Mucosa of rectum (tissue), 2 donors: ENCODE data around the gene AMPD1.

Source experiments
- H3K27ac ChIP-seq, 2 donors: one replicate each; pipeline ENCODE4 v1.7.0; 2013; ENCODE audit warnings: inconsistent platforms in 2 of 2, low read depth in 2 of 2, low read length in 2 of 2
- H3K27me3 ChIP-seq, 2 donors: one replicate each; pipeline ENCODE4 v1.7.0; 2013; ENCODE audit warnings: low read length in 2 of 2; ENCODE audit not compliant: control insufficient read depth in 2 of 2, insufficient read depth in 2 of 2
- H3K36me3 ChIP-seq, 2 donors: one replicate each; pipeline ENCODE4 v1.7.0; 2013; ENCODE audit warnings: low read length in 2 of 2; ENCODE audit not compliant: control insufficient read depth in 2 of 2, insufficient read depth in 2 of 2
- H3K4me1 ChIP-seq, 2 donors: one replicate each; pipeline ENCODE4 v1.7.0; 2013; ENCODE audit warnings: low read length in 2 of 2, mild to moderate bottlenecking in 1 of 2; ENCODE audit not compliant: control insufficient read depth in 2 of 2, insufficient read depth in 2 of 2
- H3K4me3 ChIP-seq, 2 donors: one replicate each; pipeline ENCODE4 v1.7.0; 2013; ENCODE audit warnings: low read length in 2 of 2
- H3K9ac ChIP-seq, 2 donors: one replicate each; pipeline ENCODE4 v1.7.0; 2013; ENCODE audit warnings: low read length in 2 of 2, low read depth in 1 of 2, mild to moderate bottlenecking in 1 of 2
- H3K9me3 ChIP-seq, 2 donors: one replicate each; pipeline ENCODE4 v1.7.0; 2013; ENCODE audit warnings: low read length in 2 of 2; ENCODE audit not compliant: control insufficient read depth in 2 of 2
- donor health status: healthy.
- donor health status: Normal muscosa, but diverticular disease.

AMPD1 gene

DNA sequence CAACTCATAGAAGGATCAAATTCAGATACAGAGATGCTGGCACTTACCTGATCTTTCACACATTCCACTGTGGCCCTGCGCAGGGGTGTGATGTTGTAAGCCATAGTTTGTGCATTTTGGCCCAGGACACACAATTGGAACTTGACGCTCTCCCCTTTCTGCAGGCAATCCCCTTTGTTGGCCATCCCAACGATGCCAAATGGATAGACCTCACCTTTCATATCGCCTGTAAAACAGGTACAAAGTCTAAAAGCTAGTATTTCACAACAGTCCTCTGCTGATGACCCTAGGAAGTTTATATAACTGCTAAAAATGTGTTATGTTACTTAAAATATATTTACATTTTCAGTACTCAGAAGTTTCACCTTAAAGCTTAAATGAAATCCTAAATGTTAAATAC is 25.1 kb upstream of the AMPD1 start:
- no peak overlapping the region for H3K27ac ChIP-seq
- peaks cover 69 to 70% of the 10 kb centered on the region in 2 donors for H3K36me3 ChIP-seq
- H3K4me1 ChIP-seq = peaks cover 5 to 16% of the 10 kb centered on the region in 2 donors
- no peak overlapping the region for H3K4me3 ChIP-seq
- no peaks in the 10 kb centered on the region for H3K9me3 ChIP-seq
- H3K27me3 ChIP-seq = no peaks in the 10 kb centered on the region
- H3K9ac ChIP-seq = no peak overlapping the region

DNA sequence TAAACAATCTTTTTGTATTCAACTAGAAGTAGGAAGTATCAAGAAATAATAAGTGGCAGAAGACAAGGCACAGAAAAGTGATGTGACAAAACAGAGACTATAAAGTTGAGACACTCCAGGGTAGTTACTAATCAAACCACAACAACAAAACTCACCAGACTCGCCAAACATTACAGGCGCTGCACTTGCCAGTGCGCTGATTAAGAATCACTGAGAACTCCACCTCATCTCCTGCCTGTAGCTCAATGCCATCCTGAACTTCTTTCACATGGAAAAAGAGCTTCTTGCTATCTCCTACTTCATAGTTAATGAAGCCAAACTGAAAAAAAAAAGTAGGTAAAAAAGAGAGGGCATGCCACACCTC is 24.1 kb upstream of the AMPD1 start:
- Histone ChIP-seq H3K9me3 (no peaks in the 10 kb centered on the region), H3K27ac (no peak overlapping the region), H3K27me3 (no peaks in the 10 kb centered on the region), H3K4me1 (peaks cover 5 to 25% of the 10 kb centered on the region in 2 donors), H3K9ac (no peak overlapping the region), H3K4me3 (no peak overlapping the region), H3K36me3 (peaks cover 59 to 60% of the 10 kb centered on the region in 2 donors)

DNA sequence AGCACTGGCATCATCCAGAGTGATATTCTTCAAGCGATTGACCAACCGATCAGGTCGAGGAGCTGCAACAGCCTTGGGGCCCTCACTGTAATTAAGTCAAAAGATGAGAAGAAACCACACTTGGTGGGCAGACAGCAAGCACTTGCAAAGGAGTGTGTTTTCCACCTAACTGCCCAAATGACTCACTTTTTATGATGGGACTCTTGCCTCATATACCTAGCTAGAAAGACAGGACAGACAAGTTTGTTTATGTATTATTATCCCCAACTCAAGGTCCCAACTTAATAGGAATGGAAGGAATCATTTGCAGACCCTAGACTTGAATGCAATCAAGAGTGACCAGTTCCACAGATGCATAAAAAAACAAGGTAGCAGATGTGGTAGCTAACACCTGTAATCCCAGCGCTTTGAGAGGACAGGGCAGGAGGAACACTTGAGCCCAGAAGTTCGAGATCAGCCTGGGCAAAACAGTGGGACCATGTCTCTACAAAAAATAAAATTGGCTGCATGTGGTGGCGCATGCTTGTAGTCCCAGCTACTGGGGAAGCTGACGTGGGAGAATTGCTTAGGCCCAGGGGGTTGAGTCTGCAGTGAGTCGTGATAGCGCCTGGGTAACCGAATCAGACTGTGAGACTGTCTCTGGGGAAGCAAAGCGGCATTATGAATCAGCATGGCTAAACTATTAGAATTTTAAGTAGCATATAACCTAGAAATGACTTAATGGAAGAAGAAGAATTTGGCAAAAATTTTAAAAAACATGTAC is 23.5 kb upstream of the AMPD1 start:
- no peaks in the 10 kb centered on the region for H3K27me3 ChIP-seq
- peaks cover 8 to 25% of the 10 kb centered on the region in 2 donors for H3K4me1 ChIP-seq
- H3K27ac ChIP-seq = peak overlapping the region in 1 of 2 donors; percentile 16
- no peaks in the 10 kb centered on the region for H3K9me3 ChIP-seq
- H3K36me3 ChIP-seq = peaks cover 53 to 58% of the 10 kb centered on the region in 2 donors
- no peak overlapping the region for H3K4me3 ChIP-seq
- H3K9ac ChIP-seq = no peak overlapping the region

DNA sequence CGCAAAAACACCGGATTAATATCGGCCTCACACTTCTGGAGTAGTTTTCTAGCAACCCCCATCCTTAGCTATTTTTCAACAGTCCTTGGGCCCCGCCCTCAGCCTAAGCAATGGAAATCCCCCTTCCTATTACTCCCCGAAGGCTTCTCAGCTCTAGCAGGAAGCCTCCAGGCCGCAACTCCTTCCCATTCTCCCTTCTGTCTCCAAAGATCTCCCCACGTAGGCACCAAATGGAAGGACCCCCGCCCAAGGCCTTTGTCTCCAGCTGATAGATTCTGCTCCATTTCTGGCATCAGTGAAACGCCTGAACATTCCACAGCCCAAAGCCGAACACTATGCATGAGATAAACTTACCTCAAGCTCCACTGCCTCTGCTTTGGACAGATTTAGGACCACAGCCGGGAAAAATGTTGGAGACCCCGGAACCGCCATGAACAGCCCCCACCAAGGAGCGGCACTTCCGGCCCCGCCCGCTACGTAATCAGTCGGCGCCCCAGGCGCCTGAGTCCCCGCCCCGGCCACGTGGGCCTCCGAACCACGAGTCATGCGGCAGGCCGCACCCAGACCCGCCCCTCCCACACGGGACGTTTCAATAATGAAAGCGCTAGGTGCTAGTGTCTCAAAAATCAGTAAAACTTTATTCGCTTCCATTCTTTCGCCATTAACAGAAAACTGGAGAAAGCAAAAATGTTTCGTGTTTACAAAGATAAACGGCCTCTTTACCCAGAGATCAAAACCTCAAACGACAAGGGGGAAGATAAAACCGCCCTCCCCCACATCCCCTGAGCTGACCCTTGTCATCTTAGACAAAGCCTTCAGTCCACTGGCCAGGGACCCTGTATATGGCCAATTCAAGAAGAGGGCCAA is 21.2 kb upstream of the AMPD1 start, which contains the start of gene NRAS:
Gene NRAS, minus strand, starts transcription at position 468 of the 867 bp plus-strand sequence. CDS start 611 bp downstream, outside the sequence.
- Histone ChIP-seq H3K4me3 (peak within 1 kb of the TSS; percentile 91 to 97), H3K9ac (peak within 1 kb of the TSS; percentile 95 to 97), H3K27me3 (no peaks in the 10 kb centered on the region), H3K9me3 (no peaks in the 10 kb centered on the region), H3K4me1 (peaks cover 15 to 34% of the 10 kb centered on the region in 2 donors), H3K27ac (peak within 1 kb of the TSS; percentile 90 to 92), H3K36me3 (peaks cover 41 to 45% of the 10 kb centered on the region in 2 donors)

DNA sequence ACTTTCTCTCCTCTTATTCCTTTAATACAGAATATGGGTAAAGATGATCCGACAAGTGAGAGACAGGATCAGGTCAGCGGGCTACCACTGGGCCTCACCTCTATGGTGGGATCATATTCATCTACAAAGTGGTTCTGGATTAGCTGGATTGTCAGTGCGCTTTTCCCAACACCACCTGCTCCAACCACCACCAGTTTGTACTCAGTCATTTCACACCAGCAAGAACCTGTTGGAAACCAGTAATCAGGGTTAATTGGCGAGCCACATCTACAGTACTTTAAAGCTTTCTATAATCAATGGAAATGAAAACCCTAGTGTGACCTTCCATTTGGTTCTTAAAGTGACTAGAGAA is 20.6 kb upstream of the AMPD1 start:
- H3K9ac ChIP-seq = peak overlapping the region; percentile 95 to 97
- peaks cover 39 to 43% of the 10 kb centered on the region in 2 donors for H3K36me3 ChIP-seq

DNA sequence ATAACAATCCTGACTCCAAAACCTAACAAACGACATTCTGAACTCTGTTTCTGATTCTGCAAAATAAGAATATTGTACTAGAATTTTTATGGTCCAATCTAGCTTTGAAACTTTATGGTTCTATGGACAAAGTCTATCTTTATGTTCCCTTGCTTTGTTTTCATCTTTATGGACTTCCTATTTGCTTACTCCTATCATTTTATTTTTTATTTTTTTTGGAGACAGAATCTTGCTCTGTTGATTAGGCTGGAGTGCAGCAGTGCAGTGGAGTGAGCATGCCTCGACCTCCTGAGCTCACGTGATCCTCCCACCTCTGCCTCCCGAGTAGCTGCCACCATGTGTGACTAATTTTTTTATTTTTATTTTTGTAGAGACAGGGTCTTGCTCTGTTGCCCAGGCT is 17.6 kb upstream of the AMPD1 start:
- Histone ChIP-seq H3K4me1 (peaks cover 15 to 29% of the 10 kb centered on the region in 2 donors), H3K36me3 (peaks cover 25 to 39% of the 10 kb centered on the region in 2 donors)

More for the DNA sequence above, 20.6 kb upstream of the AMPD1 start:
- Histone ChIP-seq H3K27ac (peak overlapping the region; percentile 90 to 92), H3K4me3 (peak overlapping the region; percentile 91 to 97), H3K4me1 (peaks cover 15 to 34% of the 10 kb centered on the region in 2 donors), H3K9me3 (no peaks in the 10 kb centered on the region), H3K27me3 (no peaks in the 10 kb centered on the region)

DNA sequence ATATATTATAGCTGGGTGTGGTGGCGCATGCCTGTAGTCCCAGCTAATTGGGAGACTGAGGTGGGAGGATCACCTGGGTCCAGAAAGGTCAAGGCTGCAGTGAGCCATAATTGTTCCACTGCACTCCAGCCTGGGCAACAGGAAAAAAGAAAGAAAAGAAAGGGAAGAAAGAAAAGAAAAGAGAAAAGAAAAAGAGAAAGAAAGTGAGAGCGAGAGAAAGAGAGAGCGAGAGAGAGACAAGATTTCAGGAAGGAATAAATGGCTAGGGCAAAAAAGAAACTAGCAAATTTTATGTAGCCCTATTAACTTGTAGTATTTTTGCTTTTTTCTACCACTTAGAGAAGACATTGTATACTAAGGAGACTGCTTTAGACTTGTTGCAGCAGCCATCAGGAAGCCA is 15.0 kb upstream of the AMPD1 start:
- H3K27ac ChIP-seq = no peak overlapping the region
- peaks cover 10 to 16% of the 10 kb centered on the region in 2 donors for H3K4me1 ChIP-seq
- no peaks in the 10 kb centered on the region for H3K27me3 ChIP-seq
- H3K36me3 ChIP-seq = peaks cover 27 to 56% of the 10 kb centered on the region in 2 donors
- no peaks in the 10 kb centered on the region for H3K9me3 ChIP-seq
- no peak overlapping the region for H3K4me3 ChIP-seq
- H3K9ac ChIP-seq = no peak overlapping the region

More for the DNA sequence above, 17.6 kb upstream of the AMPD1 start:
- H3K27ac ChIP-seq = peak overlapping the region; percentile 19 to 52
- H3K9ac ChIP-seq = no peak overlapping the region
- H3K27me3 ChIP-seq = no peaks in the 10 kb centered on the region
- no peaks in the 10 kb centered on the region for H3K9me3 ChIP-seq
- no peak overlapping the region for H3K4me3 ChIP-seq

DNA sequence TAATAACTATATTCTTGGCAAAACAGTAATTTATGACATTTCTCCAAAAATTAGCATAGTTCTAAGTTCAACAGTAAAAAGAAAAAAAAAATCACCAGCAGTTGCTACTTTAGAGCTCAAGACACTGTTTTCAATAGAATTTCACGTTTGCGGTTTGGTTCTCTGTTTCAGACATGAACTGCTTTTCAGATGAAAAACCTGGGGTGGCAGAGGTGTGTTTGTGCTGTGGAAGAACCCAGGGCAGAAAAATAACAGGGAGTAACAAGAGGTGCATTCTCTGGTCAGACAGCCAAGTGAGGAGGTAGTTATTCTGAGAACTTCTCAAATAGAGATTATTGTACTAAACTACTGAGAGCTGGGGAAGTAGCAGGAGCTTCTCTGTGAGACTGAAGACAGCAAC is 12.3 kb upstream of the AMPD1 start:
- Histone ChIP-seq H3K27me3 (no peaks in the 10 kb centered on the region), H3K9ac (no peak overlapping the region), H3K36me3 (peaks cover 25 to 53% of the 10 kb centered on the region in 2 donors), H3K27ac (no peak overlapping the region), H3K9me3 (no peaks in the 10 kb centered on the region), H3K4me1 (peaks cover 0 to 1% of the 10 kb centered on the region in 2 donors), H3K4me3 (no peak overlapping the region)

DNA sequence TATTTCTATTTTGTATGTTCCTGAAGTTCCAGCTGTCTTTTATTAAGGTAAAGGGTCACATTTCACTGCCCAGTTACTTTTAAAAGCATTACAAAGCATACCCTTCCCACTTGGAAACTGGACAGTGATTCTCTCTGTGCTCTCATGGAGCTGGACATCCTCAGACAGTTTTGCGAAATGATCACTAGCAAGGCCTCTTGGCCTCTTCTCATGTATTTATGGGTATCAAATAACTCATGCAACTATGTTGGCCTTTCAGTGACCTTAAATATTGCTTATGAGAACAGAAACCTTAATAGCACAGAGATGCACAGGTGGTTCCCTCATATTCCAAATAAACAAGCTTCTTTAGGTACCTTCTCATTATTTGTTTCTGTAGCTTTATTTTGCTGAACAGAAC is 7.9 kb upstream of the AMPD1 start:
- H3K27ac ChIP-seq = peak overlapping the region in 1 of 2 donors; percentile 1
- H3K36me3 ChIP-seq = peaks cover 12 to 24% of the 10 kb centered on the region in 2 donors
- no peaks in the 10 kb centered on the region for H3K27me3 ChIP-seq
- no peak overlapping the region for H3K9ac ChIP-seq
- H3K4me1 ChIP-seq = no peaks in the 10 kb centered on the region
- H3K9me3 ChIP-seq = no peaks in the 10 kb centered on the region
- no peak overlapping the region for H3K4me3 ChIP-seq

DNA sequence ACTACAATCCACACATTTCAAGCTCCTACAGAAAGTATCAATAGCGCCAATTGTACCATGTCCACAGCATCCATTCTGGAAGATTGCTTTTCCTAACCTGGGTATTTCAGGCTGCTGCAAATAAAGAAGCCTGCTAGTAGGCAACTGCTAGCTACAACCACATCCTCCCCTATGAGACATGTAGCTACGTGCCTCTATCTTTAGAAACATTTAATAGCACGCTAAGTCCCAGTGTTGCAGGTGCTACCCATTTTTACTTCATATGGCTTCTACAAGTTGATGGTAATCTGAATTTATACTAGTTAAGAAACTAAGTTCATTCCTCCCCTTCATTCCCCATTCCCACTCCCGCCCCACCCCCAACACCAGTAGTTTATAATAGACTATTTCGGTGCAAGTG is 7.4 kb upstream of the AMPD1 start:
- Histone ChIP-seq H3K9ac (no peak overlapping the region), H3K27ac (peak overlapping the region in 1 of 2 donors; percentile 1), H3K27me3 (no peaks in the 10 kb centered on the region), H3K4me3 (no peak overlapping the region), H3K9me3 (no peaks in the 10 kb centered on the region), H3K36me3 (peaks cover 7 to 19% of the 10 kb centered on the region in 2 donors), H3K4me1 (no peaks in the 10 kb centered on the region)
